H1 (cell line): ENCODE data around the gene KIT. TPM values are rescaled to one million over a fixed set of nuclear protein-coding genes. Genes with fewer than 3 reads are reported as not detected.

Source experiments
- CTCF ChIA-PET: fragments of 300-600 bp; sonication (Branson Sonifier 250); formaldehyde crosslinking; loops from one replicate; lab custom pipeline; 2021; ENCODE audit not compliant: partially characterized antibody; lab: Charles Lee
- POLR2A ChIA-PET: fragments of 300-600 bp; sonication (Branson Sonifier 250); formaldehyde crosslinking; loops from one replicate; lab custom pipeline; 2021; ENCODE audit warnings: inconsistent platforms; ENCODE audit not compliant: partially characterized antibody; lab: Charles Lee
- DNase-seq, 2 experiments: peaks; one replicate each; pipeline versions ENCODE4 v3.0.0 to v3.0.0-alpha.2; 2010 to 2022; ENCODE audit warnings: low spot score in 2 of 2, low read depth in 1 of 2, mixed read lengths in 1 of 2
- FAIRE-seq: peaks from 2 replicates; lab custom pipeline; 2011; peaks lifted over from hg19 to GRCh38; lab: Jason Lieb, UNC
- H2AFZ ChIP-seq: 2 replicates; pipeline ENCODE4 v1.8.1; 2012; ENCODE audit warnings: low read length, inconsistent platforms
- H2AK5ac ChIP-seq: 2 replicates; pipeline ENCODE4 v1.6.1; 2013; ENCODE audit warnings: low read depth, low read length
- H2BK120ac ChIP-seq: replicated peaks from 2 replicates; pipeline ENCODE3; 2013; ENCODE audit warnings: low read depth, low read length, inconsistent platforms
- H2BK12ac ChIP-seq: 2 replicates; pipeline ENCODE4 v1.6.1; 2013; ENCODE audit warnings: low read depth, low read length
- H2BK15ac ChIP-seq: 2 replicates; pipeline ENCODE4 v1.6.1; 2013; ENCODE audit warnings: low read length
- H2BK20ac ChIP-seq: 2 replicates; pipeline ENCODE4 v1.6.1; 2013; ENCODE audit warnings: low read length
- H2BK5ac ChIP-seq: 2 replicates; pipeline ENCODE4 v1.6.1; 2013; ENCODE audit warnings: low read depth, low read length
- H3K14ac ChIP-seq: 2 replicates; pipeline ENCODE4 v1.6.1; 2013; ENCODE audit warnings: inconsistent platforms; ENCODE audit not compliant: insufficient read length
- H3K18ac ChIP-seq: 2 replicates; pipeline ENCODE4 v1.6.1; 2013; ENCODE audit warnings: low read length; ENCODE audit errors: extremely low read depth
- H3K23ac ChIP-seq: 2 replicates; pipeline ENCODE4 v1.6.1; 2013; ENCODE audit warnings: inconsistent platforms; ENCODE audit not compliant: insufficient read length
- H3K23me2 ChIP-seq: 2 replicates; pipeline ENCODE4 v1.6.1; 2013; ENCODE audit warnings: low read depth, low read length
- H3K27ac ChIP-seq: 2 replicates; pipeline ENCODE4 v1.6.1; 2011; ENCODE audit warnings: low read depth, low read length, inconsistent platforms
- H3K27me3 ChIP-seq, 4 experiments: replicated peaks in 1 of 4; 1 replicate in 1 of 4; 2 replicates in 3 of 4; pipeline versions ENCODE4 v1.6.1 to v1.8.1; 2011 to 2013; ENCODE audit warnings: low read length in 3 of 4, mild to moderate bottlenecking in 3 of 4, inconsistent platforms in 2 of 4, mixed read lengths in 2 of 4, moderate library complexity in 1 of 4; ENCODE audit not compliant: control insufficient read depth in 3 of 4, insufficient read depth in 3 of 4; ENCODE audit errors: extremely low read depth in 1 of 4
- H3K36me3 ChIP-seq, 4 experiments: 2 replicates each; pipeline versions ENCODE4 v1.6.1 to v1.8.1; 2011 to 2013; ENCODE audit warnings: mild to moderate bottlenecking in 4 of 4, low read length in 3 of 4, moderate library complexity in 2 of 4, control low read depth in 1 of 4, inconsistent platforms in 1 of 4; ENCODE audit not compliant: insufficient read depth in 4 of 4, control insufficient read depth in 2 of 4
- H3K4ac ChIP-seq: replicated peaks from 2 replicates; pipeline ENCODE3; 2013; ENCODE audit warnings: low read length, low read depth, mixed read lengths, inconsistent platforms; ENCODE audit not compliant: insufficient read length
- H3K4me1 ChIP-seq, 4 experiments: replicated peaks in 1 of 4; 1 replicate in 1 of 4; 2 replicates in 3 of 4; pipeline versions ENCODE4 v1.6.1 to v1.8.1; 2011 to 2013; ENCODE audit warnings: low read length in 3 of 4, inconsistent platforms in 2 of 4, mixed read lengths in 1 of 4; ENCODE audit not compliant: insufficient read depth in 4 of 4, control insufficient read depth in 3 of 4
- H3K4me2 ChIP-seq, 2 experiments: 2 replicates each; pipeline versions ENCODE4 v1.6.1 to v1.8.1; 2011 to 2013; ENCODE audit warnings: low read depth in 2 of 2, low read length in 2 of 2, control low read depth in 1 of 2, inconsistent platforms in 1 of 2, mild to moderate bottlenecking in 1 of 2; ENCODE audit not compliant: insufficient read depth in 1 of 2
- H3K4me3 ChIP-seq, 4 experiments: fragments of 200-600, 300-600 bp in 1 of 4; sonication (generic), shearing (Covaris generic), sonication (Bioruptor Twin) in 1 of 4; 2 replicates each; pipeline versions ENCODE4 v1.5.1 to v1.8.1; 2011 to 2016; ENCODE audit warnings: low read length in 4 of 4, low read depth in 3 of 4, control low read depth in 2 of 4, inconsistent platforms in 2 of 4, mild to moderate bottlenecking in 2 of 4, mixed read lengths in 1 of 4, moderate library complexity in 1 of 4; ENCODE audit not compliant: insufficient read depth in 2 of 4; ENCODE audit errors: extremely low read depth in 1 of 4
- H3K56ac ChIP-seq: replicated peaks from 2 replicates; pipeline ENCODE3; 2013; ENCODE audit warnings: low read depth, mild to moderate bottlenecking, mixed read lengths, low read length, inconsistent platforms; ENCODE audit not compliant: insufficient read length
- H3K79me1 ChIP-seq: 2 replicates; pipeline ENCODE4 v1.6.1; 2013; ENCODE audit warnings: low read depth, low read length, control low read depth
- H3K79me2 ChIP-seq, 2 experiments: 2 replicates each; pipeline versions ENCODE4 v1.6.1 to v1.8.1; 2012 to 2013; ENCODE audit warnings: low read length in 2 of 2, mild to moderate bottlenecking in 2 of 2, inconsistent platforms in 1 of 2; ENCODE audit not compliant: insufficient read depth in 2 of 2, control insufficient read depth in 1 of 2
- H3K9ac ChIP-seq, 4 experiments: replicated peaks in 1 of 4; 1 replicate in 1 of 4; 2 replicates in 3 of 4; pipeline versions ENCODE4 v1.6.1 to v1.8.1; 2011 to 2013; ENCODE audit warnings: low read depth in 3 of 4, low read length in 3 of 4, control low read depth in 2 of 4, mild to moderate bottlenecking in 2 of 4, moderate library complexity in 2 of 4, inconsistent platforms in 1 of 4; ENCODE audit errors: extremely low read depth in 1 of 4
- H3K9me3 ChIP-seq, 2 experiments: 2 replicates each; pipeline versions ENCODE4 v1.6.1 to v1.8.1; 2012 to 2013; ENCODE audit warnings: mild to moderate bottlenecking in 2 of 2, moderate library complexity in 2 of 2, control low read depth in 1 of 2, inconsistent platforms in 1 of 2, low read depth in 1 of 2, low read length in 1 of 2, mixed read lengths in 1 of 2; ENCODE audit not compliant: insufficient read depth in 2 of 2
- H4K20me1 ChIP-seq, 2 experiments: replicated peaks in 1 of 2; 2 replicates each; pipeline versions ENCODE3 to v1.8.1; 2011 to 2013; ENCODE audit warnings: inconsistent platforms in 2 of 2, low read length in 2 of 2, mild to moderate bottlenecking in 1 of 2; ENCODE audit not compliant: insufficient read depth in 2 of 2, control insufficient read depth in 1 of 2
- H4K5ac ChIP-seq: 2 replicates; pipeline ENCODE4 v1.6.1; 2013; ENCODE audit warnings: low read length, low read depth, mixed read lengths, inconsistent platforms; ENCODE audit not compliant: insufficient read length
- H4K8ac ChIP-seq: 2 replicates; pipeline ENCODE4 v1.8.0; 2013; ENCODE audit warnings: mild to moderate bottlenecking, moderate library complexity, low read length, inconsistent platforms; ENCODE audit not compliant: insufficient read depth; ENCODE audit errors: extremely low read depth
- H4K91ac ChIP-seq: replicated peaks from 2 replicates; pipeline ENCODE3; 2013; ENCODE audit warnings: low read length, mixed read lengths, inconsistent platforms; ENCODE audit not compliant: insufficient read length
- ATF2 ChIP-seq: IDR thresholded peaks from 2 replicates; pipeline ENCODE4 v1.6.1; 2012; ENCODE audit warnings: low read length, inconsistent platforms
- BCL11A ChIP-seq, 2 experiments: IDR thresholded peaks; one replicate each; pipeline ENCODE4 v1.6.1; 2011; ENCODE audit warnings: low read depth in 2 of 2, low read length in 2 of 2, mild to moderate bottlenecking in 2 of 2
- CHD1 ChIP-seq: IDR thresholded peaks from 2 replicates; pipeline ENCODE4 v1.6.1; 2012; ENCODE audit warnings: low read depth, low read length, improper control_type of control experiment
- CTBP2 ChIP-seq: IDR thresholded peaks from 2 replicates; pipeline ENCODE4 v1.7.0; 2011; ENCODE audit warnings: borderline replicate concordance, mild to moderate bottlenecking, moderate library complexity, mixed read lengths, low read length; ENCODE audit not compliant: insufficient read depth, insufficient read length
- JUND ChIP-seq: IDR thresholded peaks from 2 replicates; pipeline ENCODE4 v1.6.1; 2011; ENCODE audit warnings: mild to moderate bottlenecking, improper control_type of control experiment, low read length
- KDM1A ChIP-seq: fragments of 200-600, 300-600 bp; sonication (generic); IDR thresholded peaks from 2 replicates; pipeline ENCODE4 v1.7.1; 2016; ENCODE audit warnings: mild to moderate bottlenecking, low read length, borderline replicate concordance
- NRF1 ChIP-seq: IDR thresholded peaks from 2 replicates; pipeline ENCODE4 v1.6.1; 2011; ENCODE audit warnings: mild to moderate bottlenecking, low read depth, low read length, improper control_type of control experiment
- POLR2A ChIP-seq, 2 experiments: IDR thresholded peaks; 1 replicate in 1 of 2; 2 replicates in 1 of 2; pipeline ENCODE4 v1.6.1; 2011; ENCODE audit warnings: low read depth in 2 of 2, low read length in 2 of 2, mild to moderate bottlenecking in 2 of 2; ENCODE audit errors: control extremely low read depth in 1 of 2
- RBBP5 ChIP-seq: IDR thresholded peaks from 2 replicates; pipeline ENCODE4 v1.7.1; 2012; ENCODE audit warnings: low read depth, mild to moderate bottlenecking, inconsistent platforms, low read length, moderate library complexity, borderline replicate concordance
- SAP30 ChIP-seq: fragments of 300-600 bp; sonication (generic); IDR thresholded peaks from 2 replicates; pipeline ENCODE4 v1.7.1; 2012; ENCODE audit warnings: low read length, moderate library complexity, mild to moderate bottlenecking, inconsistent platforms; ENCODE audit not compliant: insufficient read depth, insufficient replicate concordance
- SIN3A ChIP-seq, 2 experiments: IDR thresholded peaks in 1 of 2; conservative IDR thresholded peaks in 1 of 2; 2 replicates each; pipeline ENCODE4 v1.6.1; 2011 to 2012; ENCODE audit warnings: low read length in 2 of 2, improper control_type of control experiment in 1 of 2, low read depth in 1 of 2, mild to moderate bottlenecking in 1 of 2
- SIRT6 ChIP-seq: IDR thresholded peaks from one replicate; pipeline ENCODE4 v1.7.1; 2012; ENCODE audit warnings: low read length, inconsistent platforms
- WGBS, 2 experiments: shearing (Covaris generic) in 1 of 2; methylation state at CpG; one replicate each; pipeline versions ENCODE4 v1.1.6 to v1.1.7; 2013 to 2015; ENCODE audit warnings: low lambda C conversion rate in 2 of 2, mixed read lengths in 2 of 2, inconsistent platforms in 1 of 2, low coverage in 1 of 2, missing lambda C conversion rate in 1 of 2; ENCODE audit not compliant: insufficient replicate concordance in 2 of 2, insufficient coverage in 1 of 2, insufficient read length in 1 of 2; ENCODE audit errors: extremely low coverage in 1 of 2, missing lambda C conversion rate in 1 of 2; 5-methylcytosine and 5-hydroxymethylcytosine counted together
- polyA plus RNA-seq, 7 experiments: library from polyadenylated mRNA; depleted of rRNA in 3 of 7; stranded (reverse) in 5 of 7; unstranded in 2 of 7; fragments of >200 nt in 5 of 7; fragments of 200-250 nt in 2 of 7; gene quantifications; 1 replicate in 5 of 7; 2 replicates in 1 of 7; 4 replicates in 1 of 7; pipeline versions ENCODE4 v1.2.1 to v1.2.3, GENCODE V29; 2011 to 2013; ENCODE audit warnings: missing spikeins in 2 of 7, mixed read lengths in 2 of 7
- total RNA-seq: library from RNA; stranded (reverse); fragmentation: NEBNext Ultra II Directional; extraction: Animal tissue kit (Norgen Biotek cat#: 25700); gene quantifications from 2 replicates; pipeline ENCODE4 v1.2.1, GENCODE V29; 2021

KIT gene
- total and polyA plus RNA-seq, 2 of the 8 experiments (the other 6 are each of a cell fraction or from before 2014, with no cell fraction given) = 14.4 to 24.8 TPM

GRCh38 chr4:54676658-54677057 lies 18.9 kb downstream of the KIT start:
- Histone ChIP-seq H3K27ac (no peak overlapping the region), H3K23ac (no peak overlapping the region)
- TF ChIP-seq POLR2A (IDR thresholded peaks at IDR 0.05; ENCODE audit: control extremely low read depth in 1 of 2, low read depth in 2 of 2, low read length in 2 of 2) (no peak), BCL11A (IDR thresholded peaks at IDR 0.05; ENCODE audit: low read depth in 2 of 2, low read length in 2 of 2) (no peak), SIRT6 (no peak), CTBP2 (no peak), ATF2 (no peak), JUND (no peak), NRF1 (no peak), SAP30 (no peak), KDM1A (no peak), SIN3A (conservative IDR thresholded peaks at IDR 0.05 in 1 of 2, IDR thresholded peaks at IDR 0.05 in 1 of 2; ENCODE audit: low read depth in 1 of 2, low read length in 2 of 2) (no peak), CHD1 (no peak), RBBP5 (no peak)

More at GRCh38 chr4:54676658-54677057, 18.9 kb downstream of the KIT start:
- no peaks in the 10 kb centered on the region for H3K23me2 ChIP-seq
- no peak overlapping the region for H3K14ac ChIP-seq
- H3K27me3 ChIP-seq = no peaks in the 10 kb centered on the region
- ChIA-PET POLR2A (interaction anchor here (1.5 to 1.7 kb wide), 2 partner anchors 13 to 19 kb away, joined by 6 read pairs; partner anchors contain the start of gene KIT), CTCF (interaction anchor here (0.7 to 2.9 kb wide), 9 partner anchors 9 to 284 kb away, joined by 3 to 9 read pairs (median 3); no protein-coding TSS in a partner anchor)
- H3K79me1 ChIP-seq = no peaks in the 10 kb centered on the region; the same call in 1 of the 2 replicates
- 85% methylated on average over 5 of the region's 5 CpGs; no CpG with 5 or more reads in 1 of the 2 experiments for WGBS, 2 experiments
- H3K4ac ChIP-seq = peak overlapping the region; percentile 14
- H2AFZ ChIP-seq = no peak overlapping the region
- no peak overlapping the region for H2BK5ac ChIP-seq
- H2AK5ac ChIP-seq = peak overlapping the region; percentile 5; the same call in 1 of the 2 replicates
- H4K91ac ChIP-seq = no peak overlapping the region
- H3K9ac ChIP-seq = no peak overlapping the region
- no peak overlapping the region for H3K4me3 ChIP-seq
- peaks cover 2 to 5% of the 10 kb centered on the region in 2 experiments for H4K20me1 ChIP-seq
- no peak overlapping the region for H2BK20ac ChIP-seq
- no peak overlapping the region for H3K4me2 ChIP-seq
- H4K5ac ChIP-seq = no peak overlapping the region
- H2BK12ac ChIP-seq = no peak overlapping the region
- no peak overlapping the region for H2BK120ac ChIP-seq
- no peak overlapping the region for H3K18ac ChIP-seq
- H3K56ac ChIP-seq = no peak overlapping the region
- peaks cover 0 to 62% of the 10 kb centered on the region in 2 experiments; a peak in 2 of 4 replicates for H3K79me2 ChIP-seq
- DNase-seq (no peak), FAIRE-seq (no peak)
- H3K36me3 ChIP-seq = no peaks in the 10 kb centered on the region
- H4K8ac ChIP-seq = no peak overlapping the region
- no peaks in the 10 kb centered on the region for H3K9me3 ChIP-seq
- H2BK15ac ChIP-seq = no peak overlapping the region
- peaks cover 9 to 19% (median 14%) of the 10 kb centered on the region in 4 experiments; a peak in 6 of 7 replicates for H3K4me1 ChIP-seq
